HG02938 (cell line): ENCODE measurements around the gene ERH.
A peak's percentile ranks its signal among the peaks of the same experiment; 100 is the strongest.

Experiments
- ATAC-seq: cut with Tn5 transposase; IDR thresholded peaks from one replicate; pipeline ENCODE4 v1.9.1; 2021; ENCODE audit warnings: mild to moderate bottlenecking, moderate library complexity; ENCODE audit not compliant: unreplicated experiment

ERH gene

GRCh38 chr14:69357544-69358200, 40.4 kb downstream of the ERH start:
- ATAC-seq, result no peak

GRCh38 chr14:69356903-69357543, 41.1 kb downstream of the ERH start:
- ATAC-seq, result no peak

DNA sequence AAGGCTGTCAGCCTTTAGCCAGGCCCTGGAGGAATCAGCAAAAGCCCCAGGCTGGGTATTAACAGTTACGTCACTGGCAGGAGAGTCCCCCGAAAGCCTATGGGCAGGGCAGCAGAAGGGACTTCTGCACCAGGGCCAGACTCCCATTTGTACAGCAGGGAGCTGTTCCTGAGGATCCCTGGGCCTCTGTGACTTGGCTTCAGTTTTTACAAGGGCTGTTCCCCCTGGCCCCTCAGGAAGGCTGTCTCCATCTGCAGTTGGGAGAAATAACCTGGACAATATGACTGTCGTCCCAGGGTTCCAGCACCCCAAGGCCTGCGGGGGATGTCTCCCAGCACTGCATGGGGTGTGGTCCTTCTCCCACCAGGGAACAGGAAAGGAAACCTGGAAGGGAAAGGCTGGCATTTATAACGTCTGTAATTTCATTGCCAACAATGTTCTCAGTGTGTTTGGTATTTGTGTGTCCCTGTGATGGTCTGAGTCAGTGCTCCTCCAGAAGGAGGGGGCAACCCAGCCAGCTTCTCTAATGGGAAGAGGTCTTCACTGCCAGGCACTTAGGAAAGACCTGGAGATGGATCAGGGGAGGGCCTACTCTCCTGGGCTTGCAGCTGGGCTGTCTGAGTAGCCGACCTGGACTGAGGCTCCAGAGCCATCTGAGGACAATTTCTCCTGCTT, 42.4 kb downstream of the ERH start:
- no peak for ATAC-seq

- no peak for ATAC-seq
Measured at GRCh38 chr14:69355154-69355597, 42.9 kb downstream of the ERH start.

GRCh38 chr14:69354383-69355153, 43.5 kb downstream of the ERH start:
- ATAC-seq, result peak; percentile 87

DNA sequence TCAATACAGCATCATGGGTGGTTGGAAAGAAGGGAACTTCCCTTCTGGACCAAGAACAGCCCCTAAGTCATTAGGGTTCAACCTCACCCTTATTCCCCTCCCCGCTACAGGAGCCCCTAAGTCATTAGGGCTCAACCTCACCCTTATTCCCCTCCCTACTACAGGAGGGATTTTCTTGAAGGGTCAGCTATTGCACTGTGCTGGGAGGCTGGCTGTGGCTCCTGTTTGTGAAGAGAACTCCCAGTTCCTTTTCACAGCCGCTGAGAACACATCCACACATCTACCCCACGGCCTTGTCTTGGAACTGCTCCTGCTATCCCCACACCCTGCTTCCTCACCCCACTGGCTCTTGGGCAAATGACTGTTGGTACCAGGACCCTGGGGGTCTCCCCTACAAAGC, 44.9 kb downstream of the ERH start:
- ATAC-seq, result no peak

- ATAC-seq, result no peak
Measured at GRCh38 chr14:69351911-69352310, 46.2 kb downstream of the ERH start.

GRCh38 chr14:69351385-69351784, 46.7 kb downstream of the ERH start:
- no peak for ATAC-seq

DNA sequence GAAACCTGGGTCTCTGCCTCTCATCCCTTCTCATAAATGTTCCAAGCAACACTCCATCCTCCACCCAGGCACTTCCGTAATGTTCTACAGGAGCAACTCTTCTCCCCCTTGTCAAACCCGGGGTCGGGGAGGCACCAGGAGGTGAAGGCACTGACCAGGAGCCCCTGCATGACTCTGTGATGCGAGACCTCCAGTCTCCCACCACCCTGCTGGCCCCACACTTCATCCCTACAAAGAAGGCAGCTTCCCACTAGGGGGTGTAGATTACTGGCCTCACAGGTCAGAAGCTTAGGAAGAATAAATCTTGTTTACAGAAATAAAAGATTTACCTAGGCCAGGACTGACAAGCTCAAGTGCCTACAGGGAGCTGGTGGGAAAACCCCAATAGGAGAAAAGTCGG, 47.2 kb downstream of the ERH start:
- ATAC-seq, result no peak

- ATAC-seq, result no peak
Measured at GRCh38 chr14:69349091-69349777, 48.9 kb downstream of the ERH start.

DNA sequence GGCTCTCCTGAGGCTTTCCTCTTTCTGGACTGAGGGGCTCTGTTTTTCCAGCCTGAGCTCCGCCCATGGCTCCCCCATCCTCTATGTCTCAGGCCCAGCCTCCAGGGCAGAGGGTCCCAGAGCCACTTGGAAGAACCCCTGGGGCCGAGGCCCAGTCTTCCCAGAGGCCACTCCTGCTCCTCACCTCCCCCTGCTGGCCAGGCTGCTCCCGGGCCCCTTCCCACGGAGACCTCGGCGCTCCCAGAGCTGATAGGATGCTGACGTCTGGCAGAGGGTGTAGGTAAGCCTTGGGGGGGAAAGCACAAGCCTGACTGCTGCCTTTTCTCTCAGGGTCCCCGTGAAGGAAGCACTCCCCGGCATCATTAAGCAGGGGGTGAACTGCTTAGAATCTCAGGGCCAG, 51.4 kb downstream of the ERH start:
- no peak for ATAC-seq

DNA sequence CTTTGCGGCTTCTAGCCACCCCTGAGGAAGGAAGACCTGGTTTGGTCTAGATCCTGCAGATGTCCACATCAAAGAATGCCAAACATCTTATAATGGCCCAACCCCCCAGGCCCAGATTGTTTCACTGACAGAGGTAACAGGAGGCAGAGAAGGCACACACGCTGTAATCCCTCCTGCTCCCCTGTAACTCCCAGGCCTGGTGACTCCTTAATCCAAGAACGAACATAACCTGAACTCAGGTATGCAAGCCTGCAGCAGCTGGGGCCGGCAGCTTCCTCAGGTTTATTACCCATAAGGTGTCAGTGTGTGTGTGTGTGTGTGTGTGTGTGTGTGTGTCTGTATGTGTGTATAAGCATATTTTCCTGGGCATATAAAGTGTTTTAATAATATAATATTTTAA, 52.7 kb downstream of the ERH start:
- no peak for ATAC-seq

DNA sequence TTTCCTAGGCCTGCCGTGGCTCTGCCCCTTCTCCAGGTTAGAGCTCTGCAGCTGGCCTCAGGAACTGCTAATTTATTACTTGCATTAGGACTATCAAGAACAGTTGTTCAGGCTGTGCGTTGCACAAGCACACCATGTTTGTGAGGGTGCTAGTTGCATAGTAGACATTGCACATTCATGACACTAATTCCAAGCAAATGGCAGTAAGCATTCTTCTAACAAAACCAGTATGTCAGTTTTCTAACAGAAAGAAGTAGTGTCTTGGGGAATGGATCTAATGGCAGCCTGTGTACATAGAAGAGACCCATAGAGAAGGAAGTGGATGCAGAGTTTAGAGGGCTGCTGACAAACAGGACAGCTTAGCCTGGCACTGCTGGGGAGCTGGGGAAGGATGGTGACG, 53.9 kb downstream of the ERH start:
- ATAC-seq, result no peak

- no peak for ATAC-seq
Measured at GRCh38 chr14:69342928-69343525, 55.1 kb downstream of the ERH start.

GRCh38 chr14:69339426-69339825, 58.7 kb downstream of the ERH start:
- no peak for ATAC-seq

GRCh38 chr14:69337984-69338383, 60.1 kb downstream of the ERH start:
- ATAC-seq, result no peak

GRCh38 chr14:69335371-69335771, 62.7 kb downstream of the ERH start:
- ATAC-seq, result no peak

GRCh38 chr14:69334576-69334975, 63.5 kb downstream of the ERH start:
- ATAC-seq, result no peak

GRCh38 chr14:69333791-69334337, 64.2 kb downstream of the ERH start:
- no peak for ATAC-seq

- no peak for ATAC-seq
Measured at GRCh38 chr14:69332782-69333395, 65.2 kb downstream of the ERH start.
